Daoy (cell line): ENCODE results near the gene ANKRD10. TPM values are rescaled to one million over a fixed set of nuclear protein-coding genes. Genes with fewer than 3 reads are reported as not detected.

Source experiments
- DNase-seq: peaks from one replicate; pipeline ENCODE4 v3.0.0-alpha.2; 2015; ENCODE audit warnings: low read depth
- total RNA-seq: library from RNA; depleted of rRNA; stranded (reverse); fragments of >200 nt; shearing (Covaris generic); gene quantifications from 2 replicates; pipeline ENCODE4 v1.2.3, GENCODE V29; 2014; rRNA removed

ANKRD10 gene
- total RNA-seq, 1 experiment from 2014 or later = 25.2 TPM

GRCh38 chr13:110831437-110832204 lies 83.2 kb downstream of the ANKRD10 start:
- no peak for DNase-seq

DNA sequence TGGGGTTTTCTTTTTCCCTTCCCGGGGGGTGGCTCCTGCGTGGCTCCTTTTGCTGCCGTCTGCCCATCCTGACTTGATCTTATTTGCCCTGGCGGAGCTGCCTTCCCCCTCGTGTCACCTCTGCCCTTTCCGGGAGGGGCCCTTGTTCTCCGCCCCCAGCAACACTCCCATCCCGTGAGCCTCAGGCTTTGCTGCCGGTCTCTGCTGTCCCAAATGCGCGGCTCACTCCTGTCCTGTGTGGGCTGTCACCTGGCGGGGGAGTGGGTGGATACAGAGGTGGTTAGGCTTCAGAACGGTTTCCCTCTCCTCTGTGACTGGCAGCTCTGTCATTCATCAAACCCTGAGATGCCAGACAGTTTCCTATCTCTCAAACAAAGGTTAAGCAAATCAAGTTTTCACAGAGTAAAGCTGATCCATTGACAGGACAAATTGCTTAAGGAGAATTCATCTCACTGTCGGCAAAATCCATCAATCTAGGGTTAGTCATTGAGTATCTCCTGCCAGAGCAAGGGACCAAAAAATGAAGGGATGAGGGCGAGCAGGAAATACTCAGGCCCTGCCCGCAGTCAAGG lies 84.0 kb downstream of the ANKRD10 start:
- no peak for DNase-seq

- DNase-seq = no peak
Measured at GRCh38 chr13:110830331-110830730, 84.5 kb downstream of the ANKRD10 start.

DNA sequence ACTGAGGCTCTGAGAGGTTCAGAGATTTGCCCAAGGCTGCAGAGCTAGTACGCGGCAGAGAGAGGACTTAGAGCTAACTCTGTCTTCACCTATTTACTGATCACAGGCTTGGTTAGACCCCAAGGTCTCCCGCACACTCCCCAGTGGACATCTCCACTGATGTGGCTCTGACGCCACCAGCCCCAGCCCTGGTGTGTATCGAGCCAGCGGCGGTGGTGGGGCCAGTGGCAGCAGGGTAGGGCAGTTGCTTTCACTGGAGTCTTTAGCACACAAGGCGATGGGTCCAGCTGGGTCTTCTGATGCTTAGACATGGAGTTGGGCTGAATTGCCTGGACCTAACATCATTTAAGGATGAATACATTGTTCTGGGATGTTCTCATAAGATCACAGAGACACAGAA lies 85.4 kb downstream of the ANKRD10 start:
- DNase-seq = no peak

- DNase-seq = no peak
Measured at GRCh38 chr13:110828705-110829104, 86.2 kb downstream of the ANKRD10 start.

Other genes starting within 250 kb of the ANKRD10 start
- gene CARS2, start 209.0 kb downstream of the ANKRD10 start, total RNA-seq = 29.1 and 41.5 TPM in 2 replicates
- gene ING1, start 201.4 kb downstream of the ANKRD10 start, total RNA-seq = 1.9 and 5.7 TPM in 2 replicates
- 8.8 and 12.6 TPM in 2 replicates for gene ARHGEF7, start 200.2 kb upstream of the ANKRD10 start, total RNA-seq